GM21576 (cell line): ENCODE measurements around the gene SMPD3.

Experiments
- ATAC-seq: cut with Tn5 transposase; IDR thresholded peaks from one replicate; pipeline ENCODE4 v1.9.1; 2021; ENCODE audit warnings: mild to moderate bottlenecking, moderate library complexity; ENCODE audit not compliant: unreplicated experiment

The SMPD3 gene

DNA sequence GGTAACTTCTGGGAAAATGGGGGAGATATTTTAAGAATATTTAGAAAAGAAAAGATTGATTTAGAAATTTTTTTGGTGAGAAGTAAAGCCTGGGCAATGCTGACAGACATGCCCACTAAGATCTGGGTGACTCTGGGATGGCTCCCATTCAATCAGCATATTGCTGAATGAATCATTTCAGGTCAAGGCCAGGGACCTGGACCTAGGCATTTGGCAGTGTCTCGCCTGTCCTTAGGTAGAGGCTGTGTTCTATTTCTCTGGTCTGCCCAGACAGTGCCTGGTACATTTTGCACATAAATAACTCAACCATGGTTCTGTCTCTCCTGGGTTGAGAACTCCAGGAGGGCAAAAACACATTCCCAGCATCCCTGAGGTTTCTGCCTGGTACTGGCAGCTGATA lies 39.9 kb downstream of the SMPD3 start:
- ATAC-seq: no peak

GRCh38 chr16:68406458-68407152 lies 41.7 kb downstream of the SMPD3 start:
- no peak for ATAC-seq

DNA sequence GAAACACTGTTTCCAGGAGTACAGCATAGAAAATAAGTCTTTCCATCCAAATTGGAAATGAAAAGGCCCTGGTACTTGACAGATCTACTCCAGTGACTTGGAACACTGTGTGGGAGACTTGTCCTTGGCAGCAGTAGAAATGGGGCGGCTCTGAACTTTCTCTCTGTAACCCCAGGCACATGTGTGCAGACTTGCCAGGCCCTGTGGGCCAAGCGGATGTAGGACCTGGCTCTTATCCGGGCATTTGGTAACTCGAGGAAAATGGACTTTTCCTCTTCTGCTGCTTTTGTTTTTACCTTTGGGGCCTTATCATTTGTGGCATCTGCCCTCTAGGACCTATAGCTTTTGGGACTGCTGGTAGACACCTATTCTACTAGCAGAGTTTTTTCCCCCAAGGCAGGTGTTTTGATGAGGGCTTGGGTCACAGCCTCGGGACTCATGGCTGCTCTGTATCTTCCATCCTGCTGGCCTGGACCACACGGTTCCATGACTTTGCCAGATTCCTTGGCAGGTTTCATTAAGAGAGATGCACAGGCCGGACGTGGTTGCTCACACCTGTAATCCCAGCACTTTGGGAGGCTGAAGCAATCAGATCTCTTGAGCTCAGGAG lies 43.5 kb downstream of the SMPD3 start:
- no peak for ATAC-seq

- ATAC-seq: no peak
These were observed 44.6 kb downstream of the SMPD3 start for GRCh38 chr16:68403704-68404103.

- ATAC-seq: no peak
These were observed 45.1 kb downstream of the SMPD3 start for GRCh38 chr16:68403177-68403576.

- ATAC-seq: no peak
These were observed 45.6 kb downstream of the SMPD3 start for GRCh38 chr16:68402748-68403040.

DNA sequence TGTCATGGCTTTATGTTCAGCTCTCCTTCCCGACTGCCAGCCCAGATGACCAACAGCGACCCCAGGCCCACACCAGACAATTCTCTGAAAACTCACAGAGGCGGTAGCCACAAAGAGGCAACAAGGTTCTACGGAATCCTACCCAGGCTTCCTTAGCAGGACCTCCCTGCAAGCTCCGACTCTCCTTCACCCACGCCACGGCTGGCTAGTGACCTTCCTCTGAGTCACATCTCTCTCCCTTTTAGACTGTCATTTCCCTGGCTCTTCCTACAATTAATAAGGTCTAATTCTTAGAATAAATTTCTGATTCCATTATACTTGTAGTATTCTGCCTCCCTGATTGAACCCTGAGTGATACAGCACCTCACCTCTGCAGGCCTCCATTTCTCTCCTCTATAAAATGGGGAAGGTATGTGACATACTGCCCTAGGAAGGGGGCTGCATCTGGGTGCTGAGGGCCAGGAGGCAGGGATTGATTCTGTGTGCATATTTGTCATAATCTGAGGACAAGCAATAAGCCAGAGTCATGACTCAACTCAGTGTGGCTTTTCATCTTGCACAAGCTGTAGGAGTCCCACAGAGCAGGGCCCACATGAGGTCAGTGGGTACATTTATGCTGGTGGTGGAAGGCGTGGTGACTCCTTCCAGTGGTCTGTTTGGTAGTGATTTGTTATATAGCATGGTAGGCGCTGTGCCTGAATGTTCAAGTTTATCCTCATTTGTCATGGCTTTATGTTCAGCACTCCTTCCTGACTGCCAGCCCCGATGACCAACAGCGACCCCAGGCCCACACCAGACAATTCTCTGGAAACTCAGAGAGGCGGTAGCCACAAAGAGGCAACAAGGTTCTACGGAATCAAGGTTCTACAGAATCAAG lies 46.2 kb downstream of the SMPD3 start:
- no peak for ATAC-seq

DNA sequence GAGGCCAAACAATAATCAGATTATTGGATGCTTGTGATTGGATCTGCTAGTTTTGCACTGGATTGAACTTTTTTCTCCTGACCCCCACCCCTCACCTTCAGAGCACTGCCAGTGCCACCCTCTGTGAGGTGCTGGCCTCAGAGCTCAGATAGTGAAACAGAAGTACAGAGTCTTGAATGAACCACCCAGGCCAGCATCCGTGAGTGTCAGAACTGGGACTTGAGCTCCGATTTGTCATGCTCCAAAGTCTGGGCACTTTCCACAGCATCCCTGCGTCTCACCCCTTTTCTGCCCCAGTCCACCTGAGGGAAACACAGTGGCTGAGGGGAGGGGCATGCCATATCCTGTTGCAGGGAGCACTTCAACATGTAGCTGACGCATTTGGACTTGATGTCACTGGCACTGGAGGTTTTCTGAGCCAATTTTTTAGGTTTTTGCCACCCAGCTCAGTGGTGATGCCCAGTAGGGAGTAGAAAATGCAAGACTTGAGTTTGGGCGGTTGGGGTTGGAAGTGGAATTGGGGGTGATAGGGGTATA lies 47.3 kb downstream of the SMPD3 start:
- no peak for ATAC-seq

DNA sequence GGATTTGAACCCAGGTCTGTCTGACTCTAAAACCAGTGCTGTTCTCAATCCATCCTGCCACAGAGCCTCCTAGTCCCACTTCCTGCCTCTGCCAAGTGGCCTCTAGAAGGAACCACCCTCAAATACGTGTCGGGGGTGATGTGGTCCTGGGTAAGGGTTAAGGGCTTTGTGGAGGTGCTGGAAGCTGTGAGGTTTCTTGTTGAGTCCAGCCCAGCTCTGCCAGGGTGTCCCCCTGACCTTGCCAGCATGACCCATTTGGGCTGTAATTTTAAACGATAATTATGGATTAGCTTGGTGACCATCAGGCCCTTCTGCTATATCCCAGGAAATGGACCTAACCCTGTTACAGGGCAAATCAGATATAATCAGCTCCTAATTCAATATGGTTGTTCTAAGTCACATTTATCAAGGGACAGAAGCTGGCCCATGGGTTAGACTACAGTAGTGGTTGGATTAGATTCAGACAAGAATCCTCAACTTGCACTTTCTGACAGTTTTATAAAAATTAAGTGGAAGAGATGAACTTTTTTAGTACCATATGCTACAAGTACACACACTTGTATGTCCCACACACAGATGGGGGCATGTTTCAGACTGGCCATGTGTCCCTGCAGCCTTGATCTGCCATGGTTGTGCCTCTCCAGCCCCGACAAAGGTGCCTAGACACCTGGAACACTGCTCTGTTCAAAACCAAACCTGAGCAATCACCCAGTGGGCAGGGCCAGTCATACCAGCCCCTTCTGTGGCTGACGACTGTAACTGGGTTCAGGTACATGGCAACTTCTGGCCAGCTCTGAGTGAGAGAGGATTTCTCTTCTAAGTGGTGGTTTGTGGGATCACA lies 48.0 kb downstream of the SMPD3 start:
- ATAC-seq: no peak

DNA sequence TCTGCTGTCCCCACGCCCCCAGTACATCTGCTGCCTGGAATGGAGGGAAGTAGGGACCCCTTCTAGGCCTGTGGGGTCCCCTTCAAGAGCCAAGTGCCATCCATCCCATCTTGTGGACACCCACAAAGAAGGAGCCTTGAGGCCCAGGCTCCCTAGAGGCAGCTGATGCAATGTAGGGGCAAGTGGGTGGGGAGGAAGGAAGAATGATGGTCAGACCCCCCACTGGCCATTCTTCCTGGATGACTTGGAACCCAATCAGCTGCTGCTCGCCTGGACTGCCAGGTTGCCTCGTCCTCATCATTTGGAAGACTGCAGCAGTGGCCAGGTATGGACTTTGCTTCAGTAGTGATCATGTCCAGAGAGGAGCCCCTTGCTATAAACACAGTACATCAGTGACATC lies 48.9 kb downstream of the SMPD3 start:
- ATAC-seq: no peak

DNA sequence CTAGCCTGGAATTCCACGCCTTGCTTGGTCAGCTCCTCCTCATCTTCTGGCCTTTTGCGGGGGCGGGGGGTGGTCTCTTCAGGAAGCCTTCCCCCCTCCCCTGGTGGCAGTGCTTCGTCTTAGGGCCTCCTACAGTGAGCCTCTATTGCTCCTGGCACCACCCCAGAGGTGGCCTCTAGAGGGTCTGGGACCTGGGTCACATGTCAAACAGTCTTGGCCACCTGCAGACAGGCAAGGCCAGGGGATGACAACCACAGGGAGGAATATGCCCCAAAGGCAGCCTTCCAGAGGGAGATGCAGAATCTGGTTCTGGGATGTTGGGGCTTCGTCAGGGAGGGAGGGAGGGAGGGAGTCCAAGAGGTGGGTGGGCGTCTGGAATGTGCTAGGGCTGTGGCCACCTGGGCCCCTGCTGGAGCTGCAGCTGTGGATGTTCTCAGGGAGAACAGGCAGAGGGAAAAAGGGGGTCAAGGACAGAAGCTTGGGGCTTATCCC lies 50.6 kb downstream of the SMPD3 start:
- ATAC-seq: no peak

DNA sequence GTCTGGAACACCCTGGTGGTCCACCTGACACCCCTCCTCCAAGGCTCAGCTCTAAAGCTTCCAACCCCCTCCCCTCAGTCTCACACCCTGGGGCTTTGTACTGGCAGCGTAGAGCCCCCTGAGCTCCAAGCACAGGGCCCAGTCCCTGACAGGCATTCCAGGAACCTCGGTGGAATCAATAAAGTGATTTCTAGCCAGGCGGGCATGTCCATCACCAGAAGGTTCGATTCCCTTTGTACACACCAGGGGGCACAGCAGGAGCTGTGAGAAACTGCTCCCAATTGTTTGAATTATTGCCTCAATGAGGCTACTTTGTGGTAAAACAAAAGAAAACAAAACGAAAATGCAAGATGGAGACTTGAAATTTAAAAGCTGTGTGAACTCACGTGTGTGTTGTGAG lies 51.8 kb downstream of the SMPD3 start:
- ATAC-seq: no peak

GRCh38 chr16:68395815-68396214 lies 52.5 kb downstream of the SMPD3 start:
- ATAC-seq: no peak

DNA sequence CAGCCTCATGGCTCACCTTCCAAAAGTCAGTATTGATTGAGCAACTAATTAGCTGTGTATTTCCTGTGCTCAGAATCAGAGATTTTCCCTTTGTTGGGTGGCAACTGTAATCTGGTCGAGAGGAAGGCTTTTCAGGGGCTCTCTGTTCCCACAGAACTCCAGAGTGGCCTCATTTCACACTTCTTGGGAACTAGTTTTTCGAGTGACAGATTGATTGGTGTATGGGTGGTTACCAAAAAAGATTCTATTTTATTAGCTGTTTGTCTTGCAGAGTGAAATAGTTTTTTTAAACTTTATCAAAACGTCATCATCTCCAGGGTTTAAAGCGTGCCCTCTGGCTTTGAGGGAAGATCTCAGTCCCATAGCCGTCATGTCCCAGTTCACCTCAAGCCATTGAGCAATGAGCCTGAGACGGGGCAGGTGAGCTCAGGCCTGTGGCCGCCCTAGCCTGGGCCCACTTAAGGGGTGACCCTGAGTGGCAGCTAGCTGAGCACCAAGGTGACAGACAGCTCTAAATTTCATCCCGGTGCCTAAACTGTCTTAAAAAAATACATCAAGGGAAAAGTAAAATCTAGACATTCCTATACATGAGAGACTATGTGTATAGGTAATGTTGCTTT lies 53.0 kb downstream of the SMPD3 start:
- no peak for ATAC-seq

GRCh38 chr16:68393333-68393732 lies 55.0 kb downstream of the SMPD3 start:
- ATAC-seq: no peak

- no peak for ATAC-seq
These were observed 58.4 kb downstream of the SMPD3 start for GRCh38 chr16:68389750-68390371.

DNA sequence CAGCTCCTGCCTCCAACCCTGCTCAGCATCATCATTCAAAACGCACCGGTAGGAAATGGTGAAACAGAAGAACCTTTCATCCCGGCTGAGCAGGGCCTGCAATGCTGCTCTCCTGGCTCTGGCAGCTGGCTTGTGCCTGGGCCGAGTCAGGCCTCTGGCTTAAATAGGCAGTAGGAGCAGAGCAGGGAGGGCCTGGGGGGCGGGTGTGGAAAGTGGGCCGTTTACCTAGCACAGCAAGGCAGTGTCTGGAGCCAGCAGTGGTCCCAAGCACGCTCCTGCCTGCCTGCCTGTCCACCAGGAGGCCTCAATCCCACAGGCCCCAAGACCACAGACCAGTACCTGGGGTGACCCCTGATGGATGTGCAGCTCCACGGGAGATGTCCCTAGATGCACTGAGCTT lies 59.3 kb downstream of the SMPD3 start:
- no peak for ATAC-seq

- no peak for ATAC-seq
These were observed 60.2 kb downstream of the SMPD3 start for GRCh38 chr16:68388124-68388523.

GRCh38 chr16:68387301-68387700 lies 61.0 kb downstream of the SMPD3 start:
- ATAC-seq: no peak

GRCh38 chr16:68386628-68387027 lies 61.7 kb downstream of the SMPD3 start:
- ATAC-seq: no peak
